NCI-H2081 (cell line): Measurements from ENCODE around the gene ZFYVE28.
A peak's percentile ranks its signal among the peaks of the same experiment; 100 is the strongest.

Source experiments
- DNase-seq, 2 experiments: peaks; one replicate each; lab custom pipeline; 2025; lab: John Stamatoyannopoulos, UW

ZFYVE28 gene

DNA sequence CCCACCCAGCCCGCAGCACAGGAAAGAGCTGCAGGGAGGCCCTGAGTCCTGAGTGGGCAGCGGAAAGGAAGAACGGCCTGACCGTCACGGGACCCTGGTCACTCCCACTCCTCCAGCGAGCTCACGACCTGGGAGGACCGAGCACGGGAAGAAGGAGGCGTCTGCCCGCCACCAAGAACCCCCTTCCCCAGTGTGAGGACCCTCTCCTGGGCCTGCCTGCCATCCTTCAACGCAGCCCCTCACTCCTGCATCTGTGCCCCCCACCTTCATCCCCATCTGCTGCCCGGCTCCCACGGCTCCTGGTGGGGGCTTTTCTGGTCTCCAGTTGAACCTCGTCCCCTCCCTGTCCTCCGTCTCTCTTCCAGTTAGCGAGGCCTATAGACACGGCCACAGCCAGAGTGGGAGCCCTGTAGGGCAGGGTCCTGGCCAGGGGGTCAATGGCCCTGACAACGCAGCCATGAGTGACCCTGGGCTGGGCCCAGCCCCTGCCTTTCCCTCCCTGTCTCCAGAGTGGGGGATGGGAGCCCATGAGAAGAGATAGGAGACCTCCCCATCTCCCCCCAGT is 115.2 kb downstream of the ZFYVE28 start:
- no peak for DNase-seq

DNA sequence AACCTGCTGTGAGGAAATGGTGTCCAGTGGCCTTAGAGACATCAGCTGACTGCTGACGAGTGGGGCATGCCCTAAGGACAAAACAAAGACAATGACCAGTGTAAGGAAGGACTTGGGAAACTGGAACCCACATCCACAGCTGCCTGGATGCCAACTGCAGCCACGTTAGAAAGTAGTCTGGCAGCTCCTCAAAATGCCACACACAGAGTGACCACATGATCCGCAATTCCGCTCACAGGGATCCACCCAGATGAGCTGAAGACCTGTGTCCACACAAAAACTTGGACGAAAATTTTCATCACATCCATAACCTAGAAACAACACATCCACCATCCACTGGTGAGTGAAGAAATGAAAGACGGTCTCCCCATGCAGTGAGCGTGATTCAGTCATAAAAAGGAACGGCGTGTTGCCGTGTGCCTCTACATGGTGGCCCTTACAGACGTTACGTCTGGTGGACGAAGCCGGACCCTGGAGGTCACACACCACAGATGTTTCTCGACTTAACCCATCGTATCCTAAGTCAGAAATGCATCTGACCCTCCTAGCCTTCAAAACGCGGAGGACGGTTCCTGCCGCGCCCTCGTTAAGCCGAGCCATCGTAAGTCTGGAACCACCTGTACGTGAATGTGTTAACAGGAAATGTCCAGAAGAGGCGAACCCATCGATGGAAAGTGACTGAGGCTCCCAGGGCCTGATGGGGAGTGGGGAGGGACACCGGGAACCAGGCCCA is 115.9 kb downstream of the ZFYVE28 start:
- DNase-seq = no peak

DNA sequence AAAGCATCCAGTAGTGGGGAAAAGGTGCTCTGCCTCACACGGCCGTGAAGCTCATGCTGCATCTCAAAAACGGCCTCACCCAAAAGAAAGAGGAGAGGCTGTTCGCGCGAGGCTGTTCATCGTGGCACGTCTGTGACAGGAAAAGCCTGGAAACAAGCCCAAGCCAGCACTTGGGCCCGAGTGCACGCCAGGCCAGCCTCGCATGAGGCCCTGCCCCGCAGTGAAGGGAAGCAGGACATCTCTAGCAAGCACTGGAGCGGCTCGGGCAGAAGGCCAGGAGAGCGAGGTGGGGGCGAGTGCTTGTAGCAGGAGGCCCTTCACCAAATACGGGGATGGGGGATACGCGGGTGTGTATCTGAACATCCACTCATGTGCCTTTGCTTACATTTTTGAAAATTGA is 116.6 kb downstream of the ZFYVE28 start:
- no peak for DNase-seq

DNA sequence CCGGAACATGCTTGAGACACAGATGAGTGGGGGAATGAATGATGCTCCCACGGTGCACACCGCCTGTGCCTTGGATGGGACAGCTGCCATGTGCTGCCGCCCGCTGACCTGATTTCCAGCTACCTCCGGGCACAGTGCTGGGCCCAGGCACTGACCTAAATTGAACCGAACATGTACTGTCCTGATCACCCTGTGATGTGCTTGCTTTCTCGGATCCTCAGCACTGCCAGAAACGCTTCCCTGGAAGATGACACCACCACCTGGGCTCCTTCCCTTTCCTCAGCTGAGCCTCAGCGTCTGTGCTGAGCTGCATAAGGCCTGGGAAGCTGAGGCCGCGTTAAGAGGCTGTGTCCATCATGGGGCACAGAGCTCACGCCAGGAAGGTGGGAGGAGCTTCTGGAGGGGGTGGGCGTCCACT is 117.2 kb downstream of the ZFYVE28 start:
- no peak for DNase-seq

DNA sequence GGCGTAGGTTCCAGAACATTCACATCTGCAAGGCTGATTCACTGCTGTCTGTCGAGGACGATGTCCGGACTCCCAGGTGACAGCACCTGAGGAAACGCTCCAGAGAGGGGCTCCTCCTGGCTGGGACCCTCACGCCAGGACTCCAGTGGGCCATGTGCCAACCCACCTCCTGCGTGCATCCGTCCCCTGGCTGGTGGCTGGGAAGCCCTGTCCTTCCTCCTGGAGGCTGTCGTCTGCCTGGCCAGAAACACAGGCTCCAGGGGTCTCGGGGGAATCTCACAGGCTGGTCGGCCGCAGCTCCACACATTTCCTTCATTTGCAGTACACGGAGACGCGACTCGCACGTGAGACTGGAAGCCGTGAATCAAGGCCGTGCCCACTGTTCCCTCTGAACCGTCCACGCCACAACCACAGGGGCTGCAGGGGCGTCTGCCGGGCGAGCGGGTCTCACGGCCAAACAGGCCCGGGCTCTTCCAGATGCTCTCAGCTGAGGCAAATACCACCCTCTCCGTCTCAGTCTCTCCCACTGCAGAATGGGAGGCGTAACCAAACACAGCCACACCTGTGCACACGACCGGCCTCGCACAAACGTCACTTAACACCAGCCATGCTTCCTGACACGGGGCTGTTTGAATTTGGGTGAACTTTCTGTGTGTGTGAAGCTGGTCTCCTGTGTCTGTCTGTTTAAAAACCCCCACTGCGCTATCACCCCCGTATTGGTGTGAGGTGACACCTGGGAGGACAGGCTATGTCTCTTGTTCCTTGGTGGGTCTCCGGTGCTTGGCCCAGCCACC is 117.8 kb downstream of the ZFYVE28 start:
- no peak for DNase-seq

DNA sequence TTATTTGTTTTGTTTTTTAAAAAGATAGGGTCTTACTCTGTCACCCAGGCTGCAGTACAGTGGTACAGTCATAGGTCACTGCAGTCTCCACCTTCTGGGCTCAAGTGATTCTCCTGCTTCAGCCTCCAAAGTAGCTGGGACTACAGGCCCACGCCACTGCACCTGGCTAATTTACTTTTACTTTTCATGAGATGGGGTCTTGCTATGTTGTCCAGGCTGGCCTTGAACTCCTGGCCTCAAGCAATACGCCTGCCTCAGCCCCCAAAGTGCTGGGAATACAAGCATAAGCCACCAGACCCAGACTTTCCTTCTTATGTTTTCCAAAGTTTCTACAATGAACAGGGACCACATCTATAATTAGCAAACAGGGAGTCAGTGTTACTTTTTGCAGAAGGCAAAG is 118.7 kb downstream of the ZFYVE28 start:
- DNase-seq = no peak

DNA sequence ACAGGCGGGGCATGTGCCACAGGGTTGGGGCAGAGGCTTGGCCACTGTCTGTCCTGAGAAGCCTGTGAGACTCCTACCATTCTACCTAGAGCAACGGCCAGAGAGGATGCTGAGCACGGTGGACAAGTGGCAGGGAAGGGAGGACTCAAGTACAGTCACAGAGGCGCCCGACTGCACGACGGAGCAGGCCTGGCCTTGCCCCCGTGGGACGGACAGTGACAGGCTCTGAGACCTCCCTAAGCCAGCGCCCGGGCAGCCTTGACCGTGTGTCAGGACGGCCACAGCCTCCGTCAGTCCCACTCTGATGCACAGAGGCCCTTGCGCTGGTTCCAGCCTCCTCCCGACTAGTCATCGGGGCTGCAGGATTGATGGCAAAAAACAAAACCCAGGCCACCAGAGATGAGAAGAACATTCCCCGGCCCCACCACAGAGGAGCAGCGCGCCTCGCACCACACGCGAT is 119.9 kb downstream of the ZFYVE28 start:
- DNase-seq = no peak

DNA sequence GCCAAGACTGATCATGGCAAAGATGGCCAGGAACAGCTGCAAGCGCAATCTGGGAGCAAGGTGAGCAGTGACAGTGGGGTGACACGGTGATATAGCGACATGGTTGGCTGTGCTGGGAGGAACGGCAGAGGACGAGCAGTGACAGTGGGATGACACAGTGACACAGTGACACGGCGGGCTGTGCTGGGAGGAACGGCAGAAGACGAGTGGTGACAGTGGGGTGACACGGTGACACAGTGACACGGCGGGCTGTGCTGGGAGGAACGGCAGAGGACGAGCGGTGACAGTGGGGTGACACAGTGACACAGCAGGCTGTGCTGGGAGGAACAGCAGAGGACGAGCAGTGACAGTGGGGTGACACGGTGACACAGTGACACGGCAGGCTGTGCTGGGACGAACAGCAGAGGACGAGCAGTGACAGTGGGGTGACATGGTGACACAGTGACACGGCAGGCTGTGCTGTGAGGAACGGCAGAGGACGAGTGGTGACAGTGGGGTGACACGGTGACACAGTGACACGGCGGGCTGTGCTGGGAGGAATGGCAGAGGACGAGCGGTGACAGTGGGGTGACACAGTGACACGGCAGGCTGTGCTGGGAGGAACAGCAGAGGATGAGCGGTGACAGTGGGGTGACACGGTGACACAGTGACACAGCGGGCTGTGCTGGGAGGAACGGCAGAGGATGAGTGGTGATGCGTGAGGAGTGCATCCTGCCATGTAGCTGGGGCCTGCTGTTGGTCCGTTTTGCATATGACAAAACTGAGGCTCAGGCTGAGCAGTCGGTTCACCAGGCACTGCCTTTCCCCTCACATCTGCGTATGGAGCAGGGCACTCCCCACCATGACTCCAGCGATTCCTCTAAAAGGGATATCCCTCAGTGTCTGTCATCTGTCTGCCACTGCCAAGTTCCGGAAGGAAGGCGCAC is 120.6 kb downstream of the ZFYVE28 start:
- DNase-seq = no peak

DNA sequence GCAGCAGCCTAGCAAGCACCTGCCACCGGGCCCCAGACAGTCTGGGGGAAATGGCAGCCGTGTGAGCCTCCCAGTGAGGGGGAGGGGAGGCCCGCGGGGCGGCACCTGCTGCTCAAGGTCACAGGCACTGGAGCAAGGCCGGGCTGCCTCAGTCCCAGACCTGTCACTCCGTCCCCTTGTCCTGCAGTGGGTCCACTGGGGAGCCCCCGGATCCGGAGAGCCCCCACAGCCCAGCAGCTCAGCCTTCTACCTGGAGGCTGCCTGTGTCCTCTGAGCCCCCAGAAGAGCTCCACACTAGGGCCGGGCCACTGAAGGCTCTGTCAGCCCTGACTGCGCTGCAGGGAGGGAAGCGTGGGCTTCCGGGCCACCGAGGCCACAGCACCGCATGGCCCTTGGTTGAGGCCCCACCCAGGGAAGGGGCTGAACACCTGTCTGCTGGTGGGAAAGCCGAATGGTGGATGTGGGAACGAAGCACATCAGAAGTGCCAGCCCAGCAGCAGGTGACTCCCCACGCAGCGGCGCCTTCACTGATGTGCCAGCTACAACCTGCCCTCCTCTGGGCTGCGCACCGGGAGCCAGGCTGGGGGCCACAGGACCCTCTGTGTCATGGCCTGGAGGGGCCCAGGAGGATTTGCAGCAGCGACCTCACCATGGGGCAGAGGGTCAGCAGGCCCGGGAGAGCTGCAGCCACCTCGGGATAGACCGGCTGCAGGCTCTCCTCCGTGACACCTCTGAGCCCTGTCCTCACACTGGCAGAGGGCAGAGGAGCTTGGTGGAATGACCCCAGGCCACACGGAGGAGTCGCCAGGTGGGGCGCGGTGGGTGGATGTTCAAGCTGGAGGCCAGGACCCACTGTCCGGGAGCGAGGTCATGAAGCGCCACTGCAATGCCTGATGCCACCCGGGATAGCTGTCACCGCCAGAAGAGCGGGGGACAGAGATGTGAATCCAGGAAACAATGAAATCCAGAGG is 121.5 kb downstream of the ZFYVE28 start:
- peak in 1 of 2 experiments; percentile 34 for DNase-seq

DNA sequence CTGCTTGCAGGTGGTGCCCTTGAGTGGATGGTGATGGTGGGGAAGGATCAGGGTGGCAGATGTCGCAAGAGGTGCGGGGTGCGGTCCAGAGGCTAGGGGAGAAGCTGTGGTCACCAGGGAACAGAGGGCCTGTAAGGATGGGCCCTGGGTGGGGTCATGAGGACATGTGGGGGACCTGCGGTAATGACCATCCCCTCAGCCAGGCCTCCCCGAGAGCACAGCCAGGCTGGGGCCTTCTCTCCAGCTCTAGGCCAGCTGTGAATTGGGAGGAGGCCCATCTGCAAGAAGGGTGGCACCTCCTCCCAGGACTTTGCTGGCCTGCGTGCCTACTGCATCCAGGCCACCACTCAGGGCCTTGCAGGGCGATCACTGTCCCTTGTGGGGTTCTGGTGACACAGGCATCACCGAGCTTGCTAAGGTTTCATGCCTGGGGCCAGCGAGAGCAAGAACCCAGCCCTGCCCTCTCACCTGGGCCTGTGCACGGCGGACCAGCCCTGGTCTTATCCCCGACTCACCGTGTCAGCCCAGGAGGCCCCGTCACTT is 122.5 kb downstream of the ZFYVE28 start:
- DNase-seq = no peak

DNA sequence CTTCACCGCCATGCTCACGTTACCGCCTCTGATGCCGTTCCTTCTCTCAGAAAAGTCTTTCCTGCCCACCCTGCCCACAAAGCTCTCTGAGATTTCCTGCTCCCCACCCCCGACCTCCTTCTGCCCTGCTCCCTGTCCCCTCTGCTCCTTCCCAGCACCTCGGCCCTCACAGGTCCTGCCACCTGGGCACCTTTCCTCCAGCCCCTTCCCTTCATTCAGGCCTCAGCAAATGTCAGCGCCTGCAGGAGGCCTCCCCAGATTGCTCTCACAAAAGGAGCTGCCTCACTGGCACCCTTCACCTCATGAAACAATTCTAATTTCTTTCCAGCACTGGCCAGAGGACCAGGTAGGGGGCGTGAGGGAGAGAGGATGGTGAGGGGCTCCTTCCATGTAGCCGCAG is 122.9 kb downstream of the ZFYVE28 start:
- no peak for DNase-seq

DNA sequence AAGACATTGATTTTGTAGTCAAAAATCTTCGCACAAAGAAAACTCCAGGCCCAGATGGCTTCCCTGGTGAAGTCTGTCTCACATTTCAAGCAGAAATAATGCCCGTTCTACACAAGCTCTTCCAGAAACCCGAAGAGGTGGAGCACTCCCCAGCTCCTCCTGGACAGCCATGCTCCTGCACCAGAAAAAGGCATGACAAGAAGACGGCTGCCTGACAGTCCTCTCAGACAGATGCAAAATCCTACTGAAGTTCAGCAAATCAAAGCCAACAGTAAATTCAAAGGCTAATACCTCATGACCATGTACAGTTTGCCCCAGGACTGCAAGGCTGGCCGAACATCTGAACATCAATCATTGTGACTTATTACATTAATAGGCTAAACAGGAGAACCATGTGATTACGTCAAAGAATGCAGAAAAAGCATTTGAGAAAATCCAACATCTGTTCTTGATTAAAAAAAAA is 125.8 kb downstream of the ZFYVE28 start:
- no peak for DNase-seq

DNA sequence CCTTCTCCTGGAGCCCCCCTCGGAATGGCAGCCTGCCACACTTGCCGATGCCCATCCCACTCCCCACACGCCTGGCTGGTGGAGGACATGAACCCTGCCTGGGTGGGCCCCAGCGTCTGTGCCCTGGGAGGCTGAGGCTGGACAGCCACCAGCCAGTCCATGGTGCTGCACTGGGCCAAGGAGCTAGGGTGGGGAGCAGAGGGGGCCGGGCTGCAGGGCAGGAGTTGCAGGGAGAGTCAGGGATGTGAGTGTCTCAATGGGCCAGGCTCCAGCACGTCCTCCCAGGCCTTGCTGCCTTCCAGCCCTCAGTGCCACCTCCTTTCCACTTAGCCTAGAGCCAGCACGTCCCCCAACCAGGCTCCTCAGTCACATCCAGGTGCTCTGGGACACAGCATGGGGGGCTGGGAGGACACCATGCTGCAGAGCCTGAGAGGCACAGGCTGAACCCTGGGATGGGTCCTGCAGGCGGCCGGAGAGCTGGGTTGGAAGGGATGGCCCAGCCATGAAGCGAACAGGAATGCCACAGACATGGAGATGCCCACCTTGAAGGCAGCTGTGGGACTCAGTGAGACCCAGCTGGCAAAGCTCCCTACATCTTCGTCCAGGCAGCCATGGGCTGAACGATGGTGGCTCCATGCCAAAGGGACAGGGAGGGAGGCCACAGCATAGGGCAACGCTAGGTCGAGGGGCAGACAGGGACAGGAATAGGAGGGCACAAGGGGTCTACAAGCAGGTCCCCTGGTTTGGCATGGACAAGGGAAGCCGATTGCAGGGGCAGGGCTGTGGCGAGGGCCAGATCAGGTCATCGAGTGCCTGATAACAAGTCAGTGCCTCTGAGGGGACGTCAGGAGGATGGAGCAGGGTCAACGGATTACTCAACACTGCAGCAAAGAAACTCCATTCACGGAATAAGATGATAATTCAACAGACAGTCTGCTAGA is 126.5 kb downstream of the ZFYVE28 start:
- DNase-seq = no peak

DNA sequence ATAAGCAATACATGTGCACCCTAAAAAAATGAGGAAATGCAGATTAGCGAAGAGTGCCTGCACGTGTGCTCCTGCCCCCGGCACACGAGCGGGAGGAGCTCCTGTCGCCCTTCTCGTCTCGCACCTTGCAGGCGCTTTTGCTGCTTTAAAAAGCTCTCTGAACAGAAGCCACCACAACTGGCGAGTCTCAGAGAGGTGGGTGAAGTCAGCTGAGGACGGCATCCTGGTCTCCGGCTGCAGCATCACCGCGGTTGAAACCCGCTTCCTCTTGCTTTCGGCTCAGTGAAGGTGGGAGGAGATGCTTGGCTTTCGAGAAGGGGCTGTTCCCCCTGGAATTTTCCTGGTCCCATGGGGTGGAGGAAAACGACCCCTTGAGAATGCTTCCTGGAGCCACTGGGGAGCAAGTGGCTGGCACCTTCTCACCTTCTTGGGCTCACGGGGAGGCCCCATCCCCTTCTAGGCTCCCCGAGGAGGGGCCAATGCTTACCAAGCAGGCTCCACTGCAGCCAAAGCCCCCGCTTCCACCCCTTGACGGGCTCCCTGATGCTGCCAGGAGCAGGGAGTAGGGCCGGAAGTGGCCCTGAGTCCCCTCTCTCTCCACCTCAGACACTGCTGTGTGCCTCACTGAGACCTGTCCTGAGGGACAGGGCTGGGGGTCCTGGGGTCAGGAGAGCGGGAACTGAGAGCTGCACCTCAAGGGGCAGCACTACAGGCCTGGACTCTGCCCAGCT is 127.3 kb downstream of the ZFYVE28 start:
- no peak for DNase-seq

DNA sequence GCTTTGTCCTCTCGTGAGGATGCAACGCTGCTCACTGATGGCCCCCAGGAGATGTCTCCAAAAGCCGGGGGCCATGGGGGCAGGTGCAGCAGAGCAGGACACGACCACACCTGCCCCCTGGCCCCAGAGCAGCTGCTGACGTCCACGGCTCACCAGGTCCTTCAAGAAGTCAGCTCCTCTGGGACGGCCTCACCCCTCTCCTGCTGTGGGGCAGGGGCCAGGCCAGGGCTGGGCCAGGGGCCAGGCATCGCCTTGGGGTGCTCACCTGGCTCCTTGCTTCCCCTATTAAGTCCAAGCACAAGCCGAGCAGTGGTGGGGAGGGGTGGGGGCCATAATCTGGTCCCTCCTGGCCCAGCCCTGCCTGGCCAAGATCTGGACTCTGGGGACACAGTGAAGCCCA is 128.0 kb downstream of the ZFYVE28 start:
- DNase-seq = no peak

DNA sequence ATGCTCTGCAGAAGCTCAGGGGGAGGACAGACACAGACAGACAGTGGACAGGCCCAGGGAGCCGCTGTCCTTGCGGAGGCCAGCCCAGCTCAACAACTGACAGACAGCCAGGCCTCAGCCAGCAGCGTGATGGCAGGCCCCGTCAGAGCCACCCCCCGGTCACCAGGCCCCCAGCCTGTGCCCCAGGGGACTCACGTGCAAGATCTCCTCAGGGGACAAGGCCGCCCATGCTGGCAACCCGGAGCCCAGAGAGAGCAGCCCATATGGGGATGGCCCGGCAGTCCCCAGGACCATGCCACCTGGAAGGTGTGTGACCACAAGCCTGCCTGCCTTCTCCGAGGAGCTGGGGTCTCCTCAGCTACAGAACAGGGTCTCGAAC is 128.5 kb downstream of the ZFYVE28 start:
- DNase-seq = no peak

DNA sequence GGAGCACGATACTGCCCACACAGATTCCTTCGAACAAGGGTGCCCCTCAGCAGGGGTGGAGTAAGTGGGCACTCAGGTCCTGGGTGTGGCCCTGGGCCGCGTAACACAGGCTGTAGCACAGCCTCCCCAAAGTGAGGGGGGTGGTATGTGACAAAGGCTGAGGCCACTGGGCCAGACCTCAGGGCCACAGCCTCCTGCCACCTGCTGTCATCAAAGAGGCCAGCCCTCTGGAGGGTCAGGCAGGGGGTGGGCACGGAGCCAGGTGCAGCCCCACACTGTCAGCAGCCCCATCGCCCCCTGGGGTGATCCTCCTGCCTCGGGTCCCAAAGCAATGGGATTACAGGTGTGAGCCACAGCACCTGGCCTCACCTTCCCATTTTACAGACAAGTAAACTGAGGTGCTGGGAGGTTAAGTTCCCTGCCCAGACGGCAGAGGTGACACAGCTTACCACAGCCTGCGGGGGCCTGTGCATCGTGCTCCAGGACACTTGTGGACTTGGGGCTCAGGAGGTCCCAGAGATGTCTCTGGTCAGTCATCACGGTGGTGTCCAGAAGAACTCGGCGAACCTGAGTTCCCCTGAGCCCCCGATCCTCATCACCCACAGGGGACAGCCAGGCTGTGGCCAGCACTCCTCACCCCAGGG is 129.0 kb downstream of the ZFYVE28 start:
- no peak for DNase-seq

DNA sequence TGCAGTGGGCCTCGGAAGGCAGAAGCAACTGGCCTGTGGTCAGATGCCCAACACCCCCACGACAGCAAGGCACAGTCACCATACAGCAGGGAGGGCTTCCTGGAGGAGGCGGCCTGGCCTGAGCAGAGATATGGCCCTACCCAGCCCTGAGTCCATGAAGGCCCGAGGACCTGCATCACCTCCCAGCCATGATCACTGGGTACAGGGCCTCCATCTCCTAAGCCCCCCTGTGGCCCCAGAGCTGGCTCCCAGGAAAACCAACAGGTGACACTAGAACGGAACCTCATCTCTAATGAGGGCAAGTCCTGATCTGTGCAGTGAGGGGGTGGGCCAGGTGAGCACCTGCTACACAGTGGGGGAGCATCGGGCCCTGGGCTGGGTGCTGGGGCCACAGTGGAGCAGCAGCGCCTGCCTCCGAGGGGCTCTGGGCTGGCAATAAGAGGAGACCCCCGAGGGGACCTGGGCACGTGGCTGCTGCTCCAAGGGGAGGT is 130.3 kb downstream of the ZFYVE28 start:
- DNase-seq = no peak
